H9 (cell line): ENCODE results near the gene HTRA1. TPM values are rescaled to one million over a fixed set of nuclear protein-coding genes. Genes with fewer than 3 reads are reported as not detected.

Experiments used
- DNase-seq: peaks from one replicate; pipeline ENCODE4 v3.0.0-alpha.2; 2017
- H2AFZ ChIP-seq: one replicate; pipeline ENCODE4 v1.6.1; 2013; ENCODE audit warnings: mild to moderate bottlenecking, low read length, control low read depth, moderate library complexity
- H2AK5ac ChIP-seq: 2 replicates; pipeline ENCODE4 v1.6.1; 2013; ENCODE audit warnings: low read length, control low read depth, mixed read lengths; ENCODE audit not compliant: insufficient read length
- H2BK120ac ChIP-seq: one replicate; pipeline ENCODE4 v1.6.1; 2013; ENCODE audit warnings: low read depth, mild to moderate bottlenecking, low read length, control low read depth, inconsistent platforms; ENCODE audit not compliant: poor library complexity, severe bottlenecking
- H2BK12ac ChIP-seq: 2 replicates; pipeline ENCODE4 v1.6.1; 2013; ENCODE audit warnings: low read length, control low read depth, mixed read lengths, low read depth; ENCODE audit not compliant: insufficient read length
- H2BK15ac ChIP-seq: 2 replicates; pipeline ENCODE4 v1.6.1; 2013; ENCODE audit warnings: low read depth, low read length, control low read depth
- H2BK20ac ChIP-seq: one replicate; pipeline ENCODE4 v1.6.1; 2013; ENCODE audit warnings: low read depth, mild to moderate bottlenecking, low read length, control low read depth, inconsistent platforms; ENCODE audit not compliant: poor library complexity, severe bottlenecking
- H2BK5ac ChIP-seq: 2 replicates; pipeline ENCODE4 v1.6.1; 2013; ENCODE audit warnings: low read length, control low read depth, mixed read lengths; ENCODE audit not compliant: insufficient read length
- H3K14ac ChIP-seq: 2 replicates; pipeline ENCODE4 v1.6.1; 2013; ENCODE audit warnings: low read length, control low read depth; ENCODE audit not compliant: insufficient read depth
- H3K18ac ChIP-seq: 2 replicates; pipeline ENCODE4 v1.6.1; 2013; ENCODE audit warnings: low read depth, mild to moderate bottlenecking, mixed read lengths, low read length, control low read depth; ENCODE audit not compliant: insufficient read length
- H3K23ac ChIP-seq: 2 replicates; pipeline ENCODE4 v1.6.1; 2013; ENCODE audit warnings: low read length, control low read depth, mixed read lengths, low read depth; ENCODE audit not compliant: insufficient read length
- H3K23me2 ChIP-seq: 2 replicates; pipeline ENCODE4 v1.6.1; 2013; ENCODE audit warnings: low read depth, mild to moderate bottlenecking, mixed read lengths, low read length, control low read depth; ENCODE audit not compliant: insufficient read length, poor library complexity, severe bottlenecking
- H3K27ac ChIP-seq: 2 replicates; pipeline ENCODE4 v1.5.1; 2013; ENCODE audit warnings: low read length, control low read depth, mixed read lengths, low read depth; ENCODE audit not compliant: insufficient read length
- H3K27me3 ChIP-seq: 2 replicates; pipeline ENCODE4 v1.6.1; 2013; ENCODE audit warnings: low read length, control low read depth, inconsistent platforms; ENCODE audit not compliant: insufficient read depth
- H3K4ac ChIP-seq: 2 replicates; pipeline ENCODE4 v1.6.1; 2013; ENCODE audit warnings: low read depth, mild to moderate bottlenecking, control low read depth, inconsistent platforms, low read length, moderate library complexity
- H3K4me1 ChIP-seq: 2 replicates; pipeline ENCODE4 v1.6.1; 2013; ENCODE audit warnings: low read length, control low read depth, inconsistent platforms; ENCODE audit not compliant: insufficient read depth
- H3K4me2 ChIP-seq: 2 replicates; pipeline ENCODE4 v1.6.1; 2013; ENCODE audit warnings: low read length, control low read depth, mixed read lengths; ENCODE audit not compliant: insufficient read length, insufficient read depth
- H3K56ac ChIP-seq: 2 replicates; pipeline ENCODE4 v1.6.1; 2013; ENCODE audit warnings: low read depth, mild to moderate bottlenecking, mixed read lengths, low read length, control low read depth; ENCODE audit not compliant: insufficient read length
- H3K79me1 ChIP-seq: 2 replicates; pipeline ENCODE4 v1.6.1; 2013; ENCODE audit warnings: low read depth, mild to moderate bottlenecking, moderate library complexity, low read length, control low read depth, inconsistent platforms; ENCODE audit not compliant: insufficient read depth, poor library complexity, severe bottlenecking
- H3K79me2 ChIP-seq: 2 replicates; pipeline ENCODE4 v1.6.1; 2013; ENCODE audit warnings: low read length, control low read depth, inconsistent platforms; ENCODE audit not compliant: insufficient read depth
- H3K9ac ChIP-seq: 2 replicates; pipeline ENCODE4 v1.6.1; 2013; ENCODE audit warnings: low read length, control low read depth, mixed read lengths; ENCODE audit not compliant: insufficient read length; ENCODE audit errors: extremely low read depth
- H3K9me3 ChIP-seq: one replicate; pipeline ENCODE4 v1.6.1; 2013; ENCODE audit warnings: low read depth, low read length, inconsistent platforms; ENCODE audit not compliant: control insufficient read depth
- H3T11ph ChIP-seq: one replicate; pipeline ENCODE4 v1.6.1; 2013; ENCODE audit warnings: mild to moderate bottlenecking, low read length, control low read depth, inconsistent platforms
- H4K20me1 ChIP-seq: one replicate; pipeline ENCODE4 v1.6.1; 2013; ENCODE audit not compliant: control insufficient read depth, insufficient read length, insufficient read depth
- H4K5ac ChIP-seq: 2 replicates; pipeline ENCODE4 v1.6.1; 2013; ENCODE audit warnings: low read depth, mild to moderate bottlenecking, mixed read lengths, low read length, control low read depth; ENCODE audit not compliant: insufficient read length
- H4K8ac ChIP-seq: replicated peaks from 2 replicates; pipeline ENCODE4 v1.6.1; 2013; ENCODE audit warnings: low read length, control low read depth, mixed read lengths, low read depth; ENCODE audit not compliant: insufficient read length
- H4K91ac ChIP-seq: 2 replicates; pipeline ENCODE4 v1.6.1; 2013; ENCODE audit warnings: low read depth, mild to moderate bottlenecking, moderate library complexity, mixed read lengths, low read length, control low read depth; ENCODE audit not compliant: insufficient read length
- H3K27ac Mint-ChIP-seq, 3 experiments: 2 replicates in 2 of 3; 3 replicates in 1 of 3; pipeline ENCODE4 v1.8.0; 2020 to 2021; ENCODE audit warnings: mixed read lengths in 3 of 3, mild to moderate bottlenecking in 1 of 3, moderate library complexity in 1 of 3
- H3K27me3 Mint-ChIP-seq: 2 replicates; pipeline ENCODE4 v1.8.0; 2021; ENCODE audit warnings: low read depth, mild to moderate bottlenecking, moderate library complexity, mixed read lengths
- H3K36me3 Mint-ChIP-seq, 3 experiments: 2 replicates in 2 of 3; 3 replicates in 1 of 3; pipeline ENCODE4 v1.8.0; 2020 to 2021; ENCODE audit warnings: low read depth in 3 of 3, mixed read lengths in 3 of 3; ENCODE audit not compliant: insufficient read depth in 1 of 3
- H3K4me1 Mint-ChIP-seq, 2 experiments: 2 replicates each; pipeline ENCODE4 v1.8.0; 2020; ENCODE audit warnings: mixed read lengths in 2 of 2
- H3K4me3 Mint-ChIP-seq, 2 experiments: 2 replicates in 1 of 2; 3 replicates in 1 of 2; pipeline ENCODE4 v1.8.0; 2020 to 2021; ENCODE audit warnings: mild to moderate bottlenecking in 2 of 2, mixed read lengths in 2 of 2, moderate library complexity in 1 of 2
- H3K9me3 Mint-ChIP-seq, 2 experiments: 2 replicates in 1 of 2; 3 replicates in 1 of 2; pipeline ENCODE4 v1.8.0; 2020; ENCODE audit warnings: mild to moderate bottlenecking in 2 of 2, mixed read lengths in 2 of 2, moderate library complexity in 1 of 2
- CTCF ChIP-seq: fragments of 200-600 bp; sonication (generic); conservative IDR thresholded peaks from 3 replicates; pipeline ENCODE4 v1.8.0; 2021; ENCODE audit warnings: antibody characterized with exemption, mild to moderate bottlenecking
- WGBS: extraction: QIAGEN DNeasy Blood & Tissue Kit; methylation state at CpG from one replicate; pipeline ENCODE4 v1.1.7; 2013; ENCODE audit warnings: missing lambda C conversion rate, low lambda C conversion rate, mixed read lengths; ENCODE audit not compliant: insufficient read length; ENCODE audit errors: extremely low coverage; 5-methylcytosine and 5-hydroxymethylcytosine counted together
- total RNA-seq: library from RNA; stranded (reverse); gene quantifications from 2 replicates; pipeline ENCODE4 v1.2.1, GENCODE V29; 2021

The HTRA1 gene
- total RNA-seq, 1 experiment from 2014 or later, result 11.1 TPM

- H3K27ac Mint-ChIP-seq, result no peak overlapping the region
- peaks cover 6% of the 10 kb centered on the region for H3K27me3 Mint-ChIP-seq
- no peak overlapping the region for H3K4me3 Mint-ChIP-seq
- Histone ChIP-seq H2AFZ (no peak overlapping the region), H3K79me2 (no peaks in the 10 kb centered on the region), H3K18ac (no peak overlapping the region), H2BK120ac (no peak overlapping the region), H3K56ac (no peak overlapping the region), H4K91ac (no peak overlapping the region), H2AK5ac (no peak overlapping the region), H3K4me1 (no peaks in the 10 kb centered on the region), H4K20me1 (no peaks in the 10 kb centered on the region), H4K8ac (no peak overlapping the region), H3K14ac (no peak overlapping the region), H3K27me3 (no peaks in the 10 kb centered on the region), H3K9me3 (no peaks in the 10 kb centered on the region), H3K79me1 (no peaks in the 10 kb centered on the region), H3K4ac (no peak overlapping the region), H2BK12ac (no peak overlapping the region), H3K27ac (no peak overlapping the region), H3K23ac (no peak overlapping the region), H3T11ph (no peak overlapping the region), H3K23me2 (no peaks in the 10 kb centered on the region), H2BK15ac (no peak overlapping the region), H2BK20ac (no peak overlapping the region), H3K4me2 (no peak overlapping the region), H3K9ac (no peak overlapping the region), H2BK5ac (no peak overlapping the region), H4K5ac (no peak overlapping the region)
- no peak for TF ChIP-seq CTCF
- no CpG with 5 or more reads among the region's 2 CpGs for WGBS
- peaks cover 0 to 9% of the 10 kb centered on the region in 2 experiments; a peak in 3 of 4 replicates for H3K4me1 Mint-ChIP-seq
- no peak for DNase-seq
- peaks cover 14 to 20% of the 10 kb centered on the region in 2 experiments for H3K9me3 Mint-ChIP-seq
- H3K36me3 Mint-ChIP-seq, result peaks cover 2 to 6% (median 3%) of the 10 kb centered on the region in 3 experiments; a peak in 5 of 7 replicates
Measured at GRCh38 chr10:122446668-122447423, 14.5 kb upstream of the HTRA1 start.
